Measurements from ENCODE around the gene MAP3K10. TPM values are rescaled to one million over a fixed set of nuclear protein-coding genes. Genes with fewer than 3 reads are reported as not detected.

Gene MAP3K10
- total and polyA plus RNA-seq, 2 of the 4 experiments (the other 2 are of a cell fraction), result 1.8 to 5.5 TPM

- no peak for ATAC-seq (ENCODE audit: low read depth)
- intact Hi-C loops (cut with micrococcal nuclease), result no loop called here
- no peaks in the 10 kb centered on the region for H3K9me3 ChIP-seq (ENCODE audit: control insufficient read depth, insufficient read depth, low read length)
These were observed 41.7 kb upstream of the MAP3K10 start for GRCh38 chr19:40149501-40149900.

More at GRCh38 chr19:40149501-40149900, 41.7 kb upstream of the MAP3K10 start:
- Histone ChIP-seq H4K91ac (ENCODE audit: insufficient read depth, low read depth, low read length) (no peak overlapping the region), H2AK9ac (replicated peaks; ENCODE audit: low read depth, low read length, poor library complexity) (no peak overlapping the region), H3K56ac (ENCODE audit: extremely low read depth, insufficient read depth, low read length) (no peak overlapping the region), H4K8ac (ENCODE audit: low read depth in 2 of 2, low read length in 2 of 2) (no peak overlapping the region), H3K4me2 (ENCODE audit: low read depth, low read length) (no peak overlapping the region), H2AK5ac (ENCODE audit: low read depth, low read length) (no peak overlapping the region), H3K27ac (ENCODE audit: insufficient read depth, low read length) (no peak overlapping the region), H3K14ac (replicated peaks; ENCODE audit: low read depth, low read length) (no peak overlapping the region), H3K4me3 (ENCODE audit: insufficient read depth, low read depth, low read length) (no peak overlapping the region), H4K5ac (ENCODE audit: low read depth, low read length) (no peak overlapping the region), H3K27me3 (ENCODE audit: control insufficient read depth, insufficient read depth, low read length) (no peaks in the 10 kb centered on the region), H2AFZ (replicated peaks; ENCODE audit: low read length, poor library complexity) (no peak overlapping the region), H2BK120ac (ENCODE audit: low read depth, low read length) (no peak overlapping the region), H3K36me3 (ENCODE audit: control insufficient read depth, insufficient read depth, low read length) (no peaks in the 10 kb centered on the region), H2BK20ac (ENCODE audit: low read depth, low read length) (no peak overlapping the region), H3K4me1 (ENCODE audit: control insufficient read depth, insufficient read depth, low read length) (peaks cover 8% of the 10 kb centered on the region), H3K9me1 (ENCODE audit: insufficient read depth, low read length) (peaks cover 6% of the 10 kb centered on the region; the same call in 1 of the 2 replicates), H3K9ac (ENCODE audit: low read depth, low read length) (no peak overlapping the region), H4K20me1 (ENCODE audit: insufficient read depth, low read length) (no peaks in the 10 kb centered on the region), H3K79me1 (ENCODE audit: low read depth in 1 of 2, low read length in 2 of 2) (no peaks in the 10 kb centered on the region), H3K23ac (ENCODE audit: low read depth, low read length) (no peak overlapping the region), H2BK15ac (ENCODE audit: low read depth, low read length) (no peak overlapping the region), H2BK5ac (ENCODE audit: low read depth, low read length, poor library complexity, severe bottlenecking) (no peak overlapping the region), H3K18ac (ENCODE audit: low read depth, low read length) (no peak overlapping the region), H3K4ac (ENCODE audit: low read depth, low read length) (no peak overlapping the region)
- POLR2A ChIA-PET (ENCODE audit: unreplicated experiment), result no interaction called here
- BruUV-seq (replicated peaks), result no TSS peak
- dilution Hi-C loops (cut with HindIII; ENCODE audit: low sequenced_read_pairs, unreplicated experiment), result no loop called here
- WGBS, 2 experiments (ENCODE audit: extremely low coverage in 2 of 2, insufficient read length in 1 of 2), result no CpG with 5 or more reads among the region's 3 CpGs
- CTCF ChIA-PET, result interaction anchor here (0.6 kb wide), 1 partner anchor 11 kb away, joined by 6 read pairs; no protein-coding TSS in a partner anchor
- DNase-seq, result no peak
- TF ChIP-seq CTCF (conservative IDR thresholded peaks at IDR 0.05; ENCODE audit: low read depth, low read length) (no peak), RFX5 (IDR thresholded peaks at IDR 0.05; ENCODE audit: low read depth, low read length) (no peak), RAD21 (IDR thresholded peaks at IDR 0.05; ENCODE audit: low read length) (no peak), USF2 (IDR thresholded peaks at IDR 0.05; ENCODE audit: low read depth, low read length) (no peak), SMC3 (IDR thresholded peaks at IDR 0.05; ENCODE audit: low read depth, low read length) (no peak), CEBPB (IDR thresholded peaks at IDR 0.05; ENCODE audit: low read depth, low read length) (no peak), RCOR1 (IDR thresholded peaks at IDR 0.05; ENCODE audit: insufficient replicate concordance, low read length) (no peak), MXI1 (IDR thresholded peaks at IDR 0.05; ENCODE audit: borderline replicate concordance, low read depth, low read length) (no peak), FOS (IDR thresholded peaks at IDR 0.05; ENCODE audit: low read depth, low read length) (no peak), ELK1 (IDR thresholded peaks at IDR 0.05; ENCODE audit: borderline replicate concordance, low read depth, low read length) (no peak), BHLHE40 (IDR thresholded peaks at IDR 0.05; ENCODE audit: low read depth, low read length) (no peak), CHD1 (IDR thresholded peaks at IDR 0.05; ENCODE audit: low read depth, low read length) (no peak), MAZ (IDR thresholded peaks at IDR 0.05; ENCODE audit: borderline replicate concordance, low read depth, low read length) (no peak), NFE2L2 (IDR thresholded peaks at IDR 0.05; ENCODE audit: low read depth, low read length) (no peak), MAFK (IDR thresholded peaks at IDR 0.05; ENCODE audit: low read depth, low read length) (no peak), POLR2A (IDR thresholded peaks at IDR 0.05; ENCODE audit: low read depth, low read length) (no peak)
- in situ Hi-C loops (cut with MboI; ENCODE audit: low sequenced_read_pairs), result loop anchor here (25.0 kb wide), 1 partner anchor 363 kb away; no protein-coding TSS in a partner anchor
